H1 (cell line): Measurements from ENCODE around the gene APH1A. TPM values are rescaled to one million over a fixed set of nuclear protein-coding genes. Genes with fewer than 3 reads are reported as not detected.
"Not testable (repeated sequence)": the region's sequence is repeated elsewhere in the genome, so short reads cannot be mapped to it uniquely, and the experiment has no call there.

Experiments
- CTCF ChIA-PET: fragments of 300-600 bp; sonication (Branson Sonifier 250); formaldehyde crosslinking; loops from one replicate; lab custom pipeline; 2021; ENCODE audit not compliant: partially characterized antibody; lab: Charles Lee
- POLR2A ChIA-PET: fragments of 300-600 bp; sonication (Branson Sonifier 250); formaldehyde crosslinking; loops from one replicate; lab custom pipeline; 2021; ENCODE audit warnings: inconsistent platforms; ENCODE audit not compliant: partially characterized antibody; lab: Charles Lee
- DNase-seq, 2 experiments: peaks; one replicate each; pipeline versions ENCODE4 v3.0.0 to v3.0.0-alpha.2; 2010 to 2022; ENCODE audit warnings: low spot score in 2 of 2, low read depth in 1 of 2, mixed read lengths in 1 of 2
- FAIRE-seq: peaks from 2 replicates; lab custom pipeline; 2011; peaks lifted over from hg19 to GRCh38; lab: Jason Lieb, UNC
- H2AFZ ChIP-seq: 2 replicates; pipeline ENCODE4 v1.8.1; 2012; ENCODE audit warnings: low read length, inconsistent platforms
- H2AK5ac ChIP-seq: 2 replicates; pipeline ENCODE4 v1.6.1; 2013; ENCODE audit warnings: low read depth, low read length
- H2BK120ac ChIP-seq: replicated peaks from 2 replicates; pipeline ENCODE3; 2013; ENCODE audit warnings: low read depth, low read length, inconsistent platforms
- H2BK12ac ChIP-seq: 2 replicates; pipeline ENCODE4 v1.6.1; 2013; ENCODE audit warnings: low read depth, low read length
- H2BK15ac ChIP-seq: 2 replicates; pipeline ENCODE4 v1.6.1; 2013; ENCODE audit warnings: low read length
- H2BK20ac ChIP-seq: 2 replicates; pipeline ENCODE4 v1.6.1; 2013; ENCODE audit warnings: low read length
- H2BK5ac ChIP-seq: 2 replicates; pipeline ENCODE4 v1.6.1; 2013; ENCODE audit warnings: low read depth, low read length
- H3K14ac ChIP-seq: 2 replicates; pipeline ENCODE4 v1.6.1; 2013; ENCODE audit warnings: inconsistent platforms; ENCODE audit not compliant: insufficient read length
- H3K18ac ChIP-seq: 2 replicates; pipeline ENCODE4 v1.6.1; 2013; ENCODE audit warnings: low read length; ENCODE audit errors: extremely low read depth
- H3K23ac ChIP-seq: 2 replicates; pipeline ENCODE4 v1.6.1; 2013; ENCODE audit warnings: inconsistent platforms; ENCODE audit not compliant: insufficient read length
- H3K23me2 ChIP-seq: 2 replicates; pipeline ENCODE4 v1.6.1; 2013; ENCODE audit warnings: low read depth, low read length
- H3K27ac ChIP-seq: 2 replicates; pipeline ENCODE4 v1.6.1; 2011; ENCODE audit warnings: low read depth, low read length, inconsistent platforms
- H3K27me3 ChIP-seq, 4 experiments: replicated peaks in 1 of 4; 1 replicate in 1 of 4; 2 replicates in 3 of 4; pipeline versions ENCODE4 v1.6.1 to v1.8.1; 2011 to 2013; ENCODE audit warnings: low read length in 3 of 4, mild to moderate bottlenecking in 3 of 4, inconsistent platforms in 2 of 4, mixed read lengths in 2 of 4, moderate library complexity in 1 of 4; ENCODE audit not compliant: control insufficient read depth in 3 of 4, insufficient read depth in 3 of 4; ENCODE audit errors: extremely low read depth in 1 of 4
- H3K36me3 ChIP-seq, 4 experiments: 2 replicates each; pipeline versions ENCODE4 v1.6.1 to v1.8.1; 2011 to 2013; ENCODE audit warnings: mild to moderate bottlenecking in 4 of 4, low read length in 3 of 4, moderate library complexity in 2 of 4, control low read depth in 1 of 4, inconsistent platforms in 1 of 4; ENCODE audit not compliant: insufficient read depth in 4 of 4, control insufficient read depth in 2 of 4
- H3K4ac ChIP-seq: replicated peaks from 2 replicates; pipeline ENCODE3; 2013; ENCODE audit warnings: low read length, low read depth, mixed read lengths, inconsistent platforms; ENCODE audit not compliant: insufficient read length
- H3K4me1 ChIP-seq, 4 experiments: replicated peaks in 1 of 4; 1 replicate in 1 of 4; 2 replicates in 3 of 4; pipeline versions ENCODE4 v1.6.1 to v1.8.1; 2011 to 2013; ENCODE audit warnings: low read length in 3 of 4, inconsistent platforms in 2 of 4, mixed read lengths in 1 of 4; ENCODE audit not compliant: insufficient read depth in 4 of 4, control insufficient read depth in 3 of 4
- H3K4me2 ChIP-seq, 2 experiments: 2 replicates each; pipeline versions ENCODE4 v1.6.1 to v1.8.1; 2011 to 2013; ENCODE audit warnings: low read depth in 2 of 2, low read length in 2 of 2, control low read depth in 1 of 2, inconsistent platforms in 1 of 2, mild to moderate bottlenecking in 1 of 2; ENCODE audit not compliant: insufficient read depth in 1 of 2
- H3K4me3 ChIP-seq, 4 experiments: fragments of 200-600, 300-600 bp in 1 of 4; sonication (generic), shearing (Covaris generic), sonication (Bioruptor Twin) in 1 of 4; 2 replicates each; pipeline versions ENCODE4 v1.5.1 to v1.8.1; 2011 to 2016; ENCODE audit warnings: low read length in 4 of 4, low read depth in 3 of 4, control low read depth in 2 of 4, inconsistent platforms in 2 of 4, mild to moderate bottlenecking in 2 of 4, mixed read lengths in 1 of 4, moderate library complexity in 1 of 4; ENCODE audit not compliant: insufficient read depth in 2 of 4; ENCODE audit errors: extremely low read depth in 1 of 4
- H3K56ac ChIP-seq: replicated peaks from 2 replicates; pipeline ENCODE3; 2013; ENCODE audit warnings: low read depth, mild to moderate bottlenecking, mixed read lengths, low read length, inconsistent platforms; ENCODE audit not compliant: insufficient read length
- H3K79me1 ChIP-seq: 2 replicates; pipeline ENCODE4 v1.6.1; 2013; ENCODE audit warnings: low read depth, low read length, control low read depth
- H3K79me2 ChIP-seq, 2 experiments: 2 replicates each; pipeline versions ENCODE4 v1.6.1 to v1.8.1; 2012 to 2013; ENCODE audit warnings: low read length in 2 of 2, mild to moderate bottlenecking in 2 of 2, inconsistent platforms in 1 of 2; ENCODE audit not compliant: insufficient read depth in 2 of 2, control insufficient read depth in 1 of 2
- H3K9ac ChIP-seq, 4 experiments: replicated peaks in 1 of 4; 1 replicate in 1 of 4; 2 replicates in 3 of 4; pipeline versions ENCODE4 v1.6.1 to v1.8.1; 2011 to 2013; ENCODE audit warnings: low read depth in 3 of 4, low read length in 3 of 4, control low read depth in 2 of 4, mild to moderate bottlenecking in 2 of 4, moderate library complexity in 2 of 4, inconsistent platforms in 1 of 4; ENCODE audit errors: extremely low read depth in 1 of 4
- H3K9me3 ChIP-seq, 2 experiments: 2 replicates each; pipeline versions ENCODE4 v1.6.1 to v1.8.1; 2012 to 2013; ENCODE audit warnings: mild to moderate bottlenecking in 2 of 2, moderate library complexity in 2 of 2, control low read depth in 1 of 2, inconsistent platforms in 1 of 2, low read depth in 1 of 2, low read length in 1 of 2, mixed read lengths in 1 of 2; ENCODE audit not compliant: insufficient read depth in 2 of 2
- H4K20me1 ChIP-seq, 2 experiments: replicated peaks in 1 of 2; 2 replicates each; pipeline versions ENCODE3 to v1.8.1; 2011 to 2013; ENCODE audit warnings: inconsistent platforms in 2 of 2, low read length in 2 of 2, mild to moderate bottlenecking in 1 of 2; ENCODE audit not compliant: insufficient read depth in 2 of 2, control insufficient read depth in 1 of 2
- H4K5ac ChIP-seq: 2 replicates; pipeline ENCODE4 v1.6.1; 2013; ENCODE audit warnings: low read length, low read depth, mixed read lengths, inconsistent platforms; ENCODE audit not compliant: insufficient read length
- H4K8ac ChIP-seq: 2 replicates; pipeline ENCODE4 v1.8.0; 2013; ENCODE audit warnings: mild to moderate bottlenecking, moderate library complexity, low read length, inconsistent platforms; ENCODE audit not compliant: insufficient read depth; ENCODE audit errors: extremely low read depth
- H4K91ac ChIP-seq: replicated peaks from 2 replicates; pipeline ENCODE3; 2013; ENCODE audit warnings: low read length, mixed read lengths, inconsistent platforms; ENCODE audit not compliant: insufficient read length
- WGBS, 2 experiments: shearing (Covaris generic) in 1 of 2; methylation state at CpG; one replicate each; pipeline versions ENCODE4 v1.1.6 to v1.1.7; 2013 to 2015; ENCODE audit warnings: low lambda C conversion rate in 2 of 2, mixed read lengths in 2 of 2, inconsistent platforms in 1 of 2, low coverage in 1 of 2, missing lambda C conversion rate in 1 of 2; ENCODE audit not compliant: insufficient replicate concordance in 2 of 2, insufficient coverage in 1 of 2, insufficient read length in 1 of 2; ENCODE audit errors: extremely low coverage in 1 of 2, missing lambda C conversion rate in 1 of 2; 5-methylcytosine and 5-hydroxymethylcytosine counted together
- polyA plus RNA-seq, 7 experiments: library from polyadenylated mRNA; depleted of rRNA in 3 of 7; stranded (reverse) in 5 of 7; unstranded in 2 of 7; fragments of >200 nt in 5 of 7; fragments of 200-250 nt in 2 of 7; gene quantifications; 1 replicate in 5 of 7; 2 replicates in 1 of 7; 4 replicates in 1 of 7; pipeline versions ENCODE4 v1.2.1 to v1.2.3, GENCODE V29; 2011 to 2013; ENCODE audit warnings: missing spikeins in 2 of 7, mixed read lengths in 2 of 7
- total RNA-seq: library from RNA; stranded (reverse); fragmentation: NEBNext Ultra II Directional; extraction: Animal tissue kit (Norgen Biotek cat#: 25700); gene quantifications from 2 replicates; pipeline ENCODE4 v1.2.1, GENCODE V29; 2021

Gene APH1A
- total and polyA plus RNA-seq, 2 of the 8 experiments (the other 6 are each of a cell fraction or from before 2014, with no cell fraction given) = 111 to 183 TPM

GRCh38 chr1:150237176-150237575 lies 31.6 kb downstream of the APH1A start:
- H4K8ac ChIP-seq, H2BK20ac ChIP-seq, H3K36me3 ChIP-seq, H4K20me1 ChIP-seq, H4K91ac ChIP-seq, H3K79me1 ChIP-seq, H3K9me3 ChIP-seq, H3K23me2 ChIP-seq, H3K4ac ChIP-seq, H2BK5ac ChIP-seq, H3K56ac ChIP-seq, FAIRE-seq, H2AK5ac ChIP-seq, H2BK120ac ChIP-seq, H3K14ac ChIP-seq, H3K27me3 ChIP-seq, H4K5ac ChIP-seq, H2BK12ac ChIP-seq, H2AFZ ChIP-seq, DNase-seq, H2BK15ac ChIP-seq, H3K4me1 ChIP-seq, H3K23ac ChIP-seq: not testable (repeated sequence)
- H3K4me2 ChIP-seq = peak overlapping the region; percentile 77 to 86
- H3K9ac ChIP-seq = peak overlapping the region in 1 of 4 experiments; percentile 91; a peak in 2 of 7 replicates
- peaks cover 22 to 37% of the 10 kb centered on the region in 2 experiments for H3K79me2 ChIP-seq
- ChIA-PET CTCF (interaction anchor here (1.1 to 1.5 kb wide), 3 partner anchors 15 to 296 kb away, joined by 3 to 7 read pairs (median 4); no protein-coding TSS in a partner anchor), POLR2A (interaction anchor here (0.6 to 5.6 kb wide), 13 partner anchors 9 to 133 kb away, joined by 3 to 61 read pairs (median 3); partner anchors contain the start of genes APH1A, CA14 and RPRD2)
- peak overlapping the region; percentile 97; the same call in 1 of the 2 replicates for H3K27ac ChIP-seq
- H3K18ac ChIP-seq = peak overlapping the region; percentile 71; the same call in 1 of the 2 replicates
- WGBS, 2 experiments = 91% methylated on average over 13 of the region's 13 CpGs; no CpG with 5 or more reads in 1 of the 2 experiments
- peak overlapping the region; percentile 84 to 99 (median 98); a peak in 6 of 8 replicates for H3K4me3 ChIP-seq
